ENCODE results near the gene SMCO4. TPM values are rescaled to one million over a fixed set of nuclear protein-coding genes. Genes with fewer than 3 reads are reported as not detected.

Gene SMCO4
- total RNA-seq, 1 experiment from 2014 or later, result 50.1 TPM

GRCh38 chr11:93468290-93468689 lies 74.9 kb downstream of the SMCO4 start:
- Mint-ChIP-seq H3K4me3 (no peak overlapping the region), H3K36me3 (no peaks in the 10 kb centered on the region), H3K4me1 (peaks cover 7% of the 10 kb centered on the region), H3K27me3 (ENCODE audit: low read depth) (no peaks in the 10 kb centered on the region), H3K9me3 (no peaks in the 10 kb centered on the region), H3K27ac (peak overlapping the region; percentile 25; the same call in 1 of the 2 replicates)
- CTCF ChIA-PET, result no interaction called here
- POLR2A ChIA-PET, result no interaction called here
- ATAC-seq (no peak), DNase-seq (ENCODE audit: low spot score) (no peak)
- TF ChIP-seq ATF3 (CRISPR knock-in tag; conservative IDR thresholded peaks at IDR 0.05) (no peak), ZNF121 (CRISPR knock-in tag; IDR thresholded peaks at IDR 0.05) (no peak), ETV6 (CRISPR knock-in tag; IDR thresholded peaks at IDR 0.05) (no peak), SMAD4 (CRISPR knock-in tag; IDR thresholded peaks at IDR 0.05) (no peak), ZNF232 (CRISPR knock-in tag; IDR thresholded peaks at IDR 0.05) (no peak), NR1H2 (CRISPR knock-in tag; IDR thresholded peaks at IDR 0.05) (no peak), GABPB1 (CRISPR knock-in tag; IDR thresholded peaks at IDR 0.05) (no peak)

- Mint-ChIP-seq H3K27ac (no peak overlapping the region), H3K36me3 (no peaks in the 10 kb centered on the region), H3K4me3 (no peak overlapping the region), H3K27me3 (ENCODE audit: low read depth) (no peaks in the 10 kb centered on the region), H3K4me1 (peaks cover 7% of the 10 kb centered on the region), H3K9me3 (peaks cover 6% of the 10 kb centered on the region)
- DNase-seq (ENCODE audit: low spot score) (no peak), ATAC-seq (no peak)
- ChIA-PET CTCF (no interaction called here), POLR2A (interaction anchor here (0.7 kb wide), 1 partner anchor 11 kb away, joined by 3 read pairs; no protein-coding TSS in a partner anchor)
- TF ChIP-seq E2F5 (CRISPR knock-in tag; IDR thresholded peaks at IDR 0.05), result no peak
- no peak for TF ChIP-seq NR3C1 (CRISPR knock-in tag; conservative IDR thresholded peaks at IDR 0.05; ENCODE audit: low read depth)
- no peak for TF ChIP-seq ETV6 (CRISPR knock-in tag; IDR thresholded peaks at IDR 0.05)
Observed at GRCh38 chr11:93467054-93467453, 76.1 kb downstream of the SMCO4 start.

- Mint-ChIP-seq H3K9me3 (peaks cover 6% of the 10 kb centered on the region), H3K27ac (no peak overlapping the region), H3K4me3 (no peak overlapping the region), H3K27me3 (ENCODE audit: low read depth) (no peaks in the 10 kb centered on the region; the same call in 1 of the 2 replicates), H3K4me1 (peaks cover 7% of the 10 kb centered on the region), H3K36me3 (no peaks in the 10 kb centered on the region)
- DNase-seq (ENCODE audit: low spot score) (no peak), ATAC-seq (no peak)
- ChIA-PET POLR2A (no interaction called here), CTCF (no interaction called here)
- no peak for TF ChIP-seq ZNF281 (CRISPR knock-in tag; IDR thresholded peaks at IDR 0.05)
- TF ChIP-seq FOXP1 (CRISPR knock-in tag; IDR thresholded peaks at IDR 0.05; ENCODE audit: borderline replicate concordance), result no peak
- TF ChIP-seq ZNF416 (CRISPR knock-in tag; IDR thresholded peaks at IDR 0.05), result no peak
- no peak for TF ChIP-seq GABPB1 (CRISPR knock-in tag; IDR thresholded peaks at IDR 0.05)
- no peak for TF ChIP-seq HMGA2 (CRISPR knock-in tag; IDR thresholded peaks at IDR 0.05)
- TF ChIP-seq ATF2 (CRISPR knock-in tag; IDR thresholded peaks at IDR 0.05; ENCODE audit: borderline replicate concordance, low read depth), result no peak
- TF ChIP-seq EMX1 (CRISPR knock-in tag; IDR thresholded peaks at IDR 0.05), result no peak
- no peak for TF ChIP-seq TP53 (CRISPR knock-in tag; IDR thresholded peaks at IDR 0.05)
- TF ChIP-seq E2F1 (CRISPR knock-in tag; IDR thresholded peaks at IDR 0.05), result no peak
- no peak for TF ChIP-seq FOXK1 (CRISPR knock-in tag; IDR thresholded peaks at IDR 0.05)
- TF ChIP-seq RELA (CRISPR knock-in tag; IDR thresholded peaks at IDR 0.05; ENCODE audit: borderline replicate concordance), result no peak
- TF ChIP-seq CREM (CRISPR knock-in tag; IDR thresholded peaks at IDR 0.05), result no peak
- no peak for TF ChIP-seq CBFB (CRISPR knock-in tag; IDR thresholded peaks at IDR 0.05; ENCODE audit: low read depth)
- TF ChIP-seq JUN (CRISPR knock-in tag; IDR thresholded peaks at IDR 0.05), result no peak
- no peak for TF ChIP-seq ARID4B (CRISPR knock-in tag; IDR thresholded peaks at IDR 0.05; ENCODE audit: borderline replicate concordance)
Observed at GRCh38 chr11:93464927-93465540, 78.2 kb downstream of the SMCO4 start.

Measured in WTC11 (cell line).